ENCODE measurements around the gene EPHA8. TPM values are rescaled to one million over a fixed set of nuclear protein-coding genes. Genes with fewer than 3 reads are reported as not detected.
A peak's percentile ranks its signal among the peaks of the same experiment; 100 is the strongest.

EPHA8 gene
- polyA plus RNA-seq, 2 of the 4 experiments (the other 2 are of a cell fraction), result not detected

GRCh38 chr1:22609291-22609690 is 46.0 kb downstream of the EPHA8 start:
- ChIA-PET POLR2A (no interaction called here), CTCF (interaction anchor here (1.2 kb wide), 1 partner anchor 20 kb away, joined by 3 read pairs; no protein-coding TSS in a partner anchor)
- FAIRE-seq, result no peak
- no peak for DNase-seq (ENCODE audit: low read depth in 1 of 2, low spot score in 1 of 2)
- ATAC-seq, result no peak
- Histone ChIP-seq H3K4me1 (no peaks in the 10 kb centered on the region), H3K4me3 (no peak overlapping the region), H3K9me3 (no peaks in the 10 kb centered on the region), H3K4me2 (no peak overlapping the region), H3K27ac (no peak overlapping the region)
- 0% methylated on average over 6 of the region's 6 CpGs for WGBS (ENCODE audit: missing lambda C conversion rate)
- TF ChIP-seq JUNB (IDR thresholded peaks at IDR 0.05), result no peak
- no peak for TF ChIP-seq NPAS2 (CRISPR knock-in tag; IDR thresholded peaks at IDR 0.05; ENCODE audit: borderline replicate concordance)
- TF ChIP-seq E2F6 (IDR thresholded peaks at IDR 0.05; ENCODE audit: borderline replicate concordance, low read depth), result no peak
- TF ChIP-seq MAZ (IDR thresholded peaks at IDR 0.05; ENCODE audit: borderline replicate concordance, low read depth, low read length), result no peak
- TF ChIP-seq USF2 (IDR thresholded peaks at IDR 0.05), result no peak
- TF ChIP-seq FOSB (CRISPR knock-in tag; IDR thresholded peaks at IDR 0.05), result no peak
- TF ChIP-seq RFX5 (IDR thresholded peaks at IDR 0.05), result no peak
- TF ChIP-seq FOSL2 (IDR thresholded peaks at IDR 0.05), result no peak
- no peak for TF ChIP-seq FOSL2 (CRISPR knock-in tag; IDR thresholded peaks at IDR 0.05)
- no peak for TF ChIP-seq HEYL (CRISPR knock-in tag; IDR thresholded peaks at IDR 0.05)
- TF ChIP-seq GATA3 (IDR thresholded peaks at IDR 0.05; ENCODE audit: borderline replicate concordance), result no peak
- no peak for TF ChIP-seq HDAC2 (IDR thresholded peaks at IDR 0.05)
- TF ChIP-seq ATOH8 (CRISPR knock-in tag; IDR thresholded peaks at IDR 0.05; ENCODE audit: low read depth), result no peak
- TF ChIP-seq REST (IDR thresholded peaks at IDR 0.05), result no peak
- TF ChIP-seq CHD4 (IDR thresholded peaks at IDR 0.05; ENCODE audit: borderline replicate concordance), result no peak

- Histone ChIP-seq H3K27ac (no peak overlapping the region), H3K4me3 (no peak overlapping the region), H3K4me1 (no peaks in the 10 kb centered on the region), H3K9me3 (no peaks in the 10 kb centered on the region), H3K4me2 (no peak overlapping the region)
- ChIA-PET POLR2A (no interaction called here), CTCF (interaction anchor here (1.3 to 2.2 kb wide), 2 partner anchors 31 to 191 kb away, joined by 3 to 11 read pairs; no protein-coding TSS in a partner anchor)
- ATAC-seq (peak; percentile 63 to 77; a peak in 4 of 6 replicates), DNase-seq (ENCODE audit: low read depth in 1 of 2, low spot score in 1 of 2) (peak in 1 of 2 experiments; percentile 38), FAIRE-seq (no peak)
- TF ChIP-seq RCOR1 (IDR thresholded peaks at IDR 0.05; ENCODE audit: low read depth, low read length) (no peak), RFX5 (IDR thresholded peaks at IDR 0.05) (no peak), HOXB13 (CRISPR knock-in tag; IDR thresholded peaks at IDR 0.05; ENCODE audit: low read depth) (no peak), REST (IDR thresholded peaks at IDR 0.05) (peak; percentile 95), RARB (CRISPR knock-in tag; IDR thresholded peaks at IDR 0.05) (no peak), NPAS2 (CRISPR knock-in tag; IDR thresholded peaks at IDR 0.05; ENCODE audit: borderline replicate concordance) (no peak), MAFK (IDR thresholded peaks at IDR 0.05; ENCODE audit: partially characterized antibody) (no peak), MYC (IDR thresholded peaks at IDR 0.05; ENCODE audit: borderline replicate concordance, low read length) (no peak), TP53 (CRISPR knock-in tag; IDR thresholded peaks at IDR 0.05) (no peak), SMC3 (IDR thresholded peaks at IDR 0.05) (no peak), EHMT2 (IDR thresholded peaks at IDR 0.05; ENCODE audit: low read depth) (peak; percentile 97), EP300 (IDR thresholded peaks at IDR 0.05) (no peak)
- WGBS (ENCODE audit: missing lambda C conversion rate), result 40% methylated on average over 1 of the region's 7 CpGs
These were observed 48.2 kb downstream of the EPHA8 start for GRCh38 chr1:22611530-22611947.
